Thyroid gland (tissue), 4 donors: ENCODE data around the gene BTBD9. TPM values are rescaled to one million over a fixed set of nuclear protein-coding genes. Genes with fewer than 3 reads are reported as not detected.

Source experiments
- DNase-seq, 2 donors: peaks; one replicate each; pipeline ENCODE4 v3.0.0-alpha.2; 2019
- H3K27ac ChIP-seq, 3 donors: fragments of 200-600 bp; sonication (generic); 1 replicate in 2 of 3; 2 replicates in 1 of 3; pipeline ENCODE4 v1.5.1; 2016 to 2019; ENCODE audit warnings: mild to moderate bottlenecking in 1 of 3, moderate library complexity in 1 of 3
- H3K27me3 ChIP-seq: fragments of 200-600 bp; sonication (generic); one replicate; pipeline ENCODE4 v1.5.1; 2019
- H3K36me3 ChIP-seq, 2 donors: fragments of 200-600 bp; sonication (generic); one replicate each; pipeline ENCODE4 v1.5.1; 2016 to 2019
- H3K4me1 ChIP-seq, 2 donors: fragments of 200-600 bp; sonication (generic); one replicate each; pipeline ENCODE4 v1.5.1; 2017 to 2019
- H3K4me3 ChIP-seq, 3 donors: fragments of 200-600 bp; sonication (generic); replicated peaks in 1 of 3; 1 replicate in 2 of 3; 2 replicates in 1 of 3; pipeline ENCODE4 v1.5.1; 2016; ENCODE audit warnings: mild to moderate bottlenecking in 1 of 3
- H3K9me3 ChIP-seq: fragments of 200-600 bp; sonication (generic); one replicate; pipeline ENCODE4 v1.5.1; 2017
- POLR2A ChIP-seq, 2 donors: fragments of 450-650 bp; IDR thresholded peaks; one replicate each; pipeline ENCODE4 v1.6.1; 2017; ENCODE audit warnings: antibody characterized with exemption in 2 of 2, mild to moderate bottlenecking in 2 of 2, moderate library complexity in 1 of 2
- WGBS, 2 donors: methylation state at CpG; one replicate each; pipeline ENCODE4 v1.1.5; 2017; 5-methylcytosine and 5-hydroxymethylcytosine counted together
- intact Hi-C: fragments of 100-400 bp; cut with DNase I; formaldehyde crosslinking; loops from one replicate; pipeline ENCODE4 v1.15.1; 2023
- total RNA-seq, 4 donors: library from RNA; depleted of rRNA; stranded (reverse); fragments of >200 nt; gene quantifications; one replicate each; pipeline ENCODE4 v1.2.3, GENCODE V29; 2016
- TF ChIP-seq, protein P1 (sequence below), 6 experiments: fragments of 200-600 bp in 3 of 6; fragments of 450-650 bp in 3 of 6; sonication (generic) in 3 of 6; IDR thresholded peaks; one replicate each; pipeline ENCODE4 v1.5.1; 2016 to 2019; ENCODE audit warnings: antibody characterized with exemption in 6 of 6, mild to moderate bottlenecking in 2 of 6, inconsistent platforms in 1 of 6, moderate library complexity in 1 of 6

BTBD9 gene
- total RNA-seq, 4 donors from 2014 or later = 17.3 to 32.0 (median 27.4) TPM

DNA sequence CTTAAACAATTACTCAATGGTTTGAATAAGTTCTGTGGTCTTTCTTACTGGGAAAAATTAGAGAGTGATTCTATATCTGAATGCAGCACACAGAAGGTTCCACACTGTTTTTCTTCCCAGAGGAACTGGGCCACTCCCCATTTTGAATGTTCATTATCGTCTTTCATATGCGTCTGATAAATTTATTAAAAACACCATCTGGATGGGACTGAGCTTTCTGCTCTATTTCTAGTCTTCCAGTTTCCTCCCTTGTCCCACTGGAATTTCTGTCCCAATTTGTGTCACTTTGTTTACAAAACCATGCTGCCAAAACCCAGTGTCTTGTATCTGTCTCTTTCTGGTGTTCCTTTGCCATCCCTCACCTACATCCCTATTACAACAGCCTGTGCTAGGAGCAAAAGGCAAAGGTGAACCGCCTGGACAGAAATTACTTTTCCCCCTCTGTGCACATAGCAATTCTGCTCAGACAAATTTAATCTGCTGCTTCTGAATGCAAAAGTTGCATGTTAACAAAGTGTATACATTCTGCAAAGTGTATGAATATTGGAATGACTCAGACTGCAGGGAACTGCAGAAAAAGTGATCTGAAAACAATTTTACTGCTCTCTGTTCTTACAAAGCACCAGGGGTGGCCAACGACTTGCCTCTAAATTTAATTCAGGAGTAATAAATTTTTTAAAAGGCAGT lies 333.6 kb downstream of the BTBD9 start:
- no peak overlapping the region for H3K4me3 ChIP-seq
- 75 to 78% methylated on average over 4 of the region's 4 CpGs for WGBS, 2 donors
- TF ChIP-seq, protein P1, sequence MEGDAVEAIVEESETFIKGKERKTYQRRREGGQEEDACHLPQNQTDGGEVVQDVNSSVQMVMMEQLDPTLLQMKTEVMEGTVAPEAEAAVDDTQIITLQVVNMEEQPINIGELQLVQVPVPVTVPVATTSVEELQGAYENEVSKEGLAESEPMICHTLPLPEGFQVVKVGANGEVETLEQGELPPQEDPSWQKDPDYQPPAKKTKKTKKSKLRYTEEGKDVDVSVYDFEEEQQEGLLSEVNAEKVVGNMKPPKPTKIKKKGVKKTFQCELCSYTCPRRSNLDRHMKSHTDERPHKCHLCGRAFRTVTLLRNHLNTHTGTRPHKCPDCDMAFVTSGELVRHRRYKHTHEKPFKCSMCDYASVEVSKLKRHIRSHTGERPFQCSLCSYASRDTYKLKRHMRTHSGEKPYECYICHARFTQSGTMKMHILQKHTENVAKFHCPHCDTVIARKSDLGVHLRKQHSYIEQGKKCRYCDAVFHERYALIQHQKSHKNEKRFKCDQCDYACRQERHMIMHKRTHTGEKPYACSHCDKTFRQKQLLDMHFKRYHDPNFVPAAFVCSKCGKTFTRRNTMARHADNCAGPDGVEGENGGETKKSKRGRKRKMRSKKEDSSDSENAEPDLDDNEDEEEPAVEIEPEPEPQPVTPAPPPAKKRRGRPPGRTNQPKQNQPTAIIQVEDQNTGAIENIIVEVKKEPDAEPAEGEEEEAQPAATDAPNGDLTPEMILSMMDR (IDR thresholded peaks at IDR 0.05) = no peak
- no peak for TF ChIP-seq POLR2A (IDR thresholded peaks at IDR 0.05)
- H3K4me1 ChIP-seq = no peaks in the 10 kb centered on the region
- H3K27ac ChIP-seq = no peak overlapping the region
- H3K27me3 ChIP-seq = no peaks in the 10 kb centered on the region
- H3K9me3 ChIP-seq = no peaks in the 10 kb centered on the region
- no peak for DNase-seq
- no peaks in the 10 kb centered on the region for H3K36me3 ChIP-seq
- intact Hi-C loops = no loop called here

DNA sequence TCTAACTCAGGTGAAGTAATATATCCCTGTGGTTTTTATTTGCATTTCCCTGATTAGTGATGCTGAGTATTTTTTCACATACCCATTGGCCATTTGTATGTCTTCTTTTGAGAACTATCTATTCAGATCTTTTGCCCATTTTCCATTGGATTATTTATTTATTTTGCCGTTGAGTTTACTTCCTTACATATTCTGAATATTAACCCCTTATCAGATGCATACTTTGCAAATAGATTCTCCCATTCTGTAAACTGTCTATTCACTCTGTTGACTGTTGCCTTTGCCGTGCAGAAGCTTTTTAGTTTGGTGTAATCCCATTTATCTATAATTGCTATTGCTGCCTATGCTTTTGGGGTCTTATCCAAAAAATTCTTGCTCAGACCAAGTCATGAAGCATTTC lies 336.9 kb downstream of the BTBD9 start:
- Histone ChIP-seq H3K4me1 (no peaks in the 10 kb centered on the region), H3K36me3 (no peaks in the 10 kb centered on the region), H3K4me3 (no peak overlapping the region), H3K9me3 (no peaks in the 10 kb centered on the region), H3K27me3 (no peaks in the 10 kb centered on the region), H3K27ac (no peak overlapping the region)
- intact Hi-C loops = no loop called here
- DNase-seq = no peak
- 75 to 86% methylated on average over 2 of the region's 2 CpGs for WGBS, 2 donors
- no peak for TF ChIP-seq POLR2A (IDR thresholded peaks at IDR 0.05)
- TF ChIP-seq, protein P1 (IDR thresholded peaks at IDR 0.05) = no peak

DNA sequence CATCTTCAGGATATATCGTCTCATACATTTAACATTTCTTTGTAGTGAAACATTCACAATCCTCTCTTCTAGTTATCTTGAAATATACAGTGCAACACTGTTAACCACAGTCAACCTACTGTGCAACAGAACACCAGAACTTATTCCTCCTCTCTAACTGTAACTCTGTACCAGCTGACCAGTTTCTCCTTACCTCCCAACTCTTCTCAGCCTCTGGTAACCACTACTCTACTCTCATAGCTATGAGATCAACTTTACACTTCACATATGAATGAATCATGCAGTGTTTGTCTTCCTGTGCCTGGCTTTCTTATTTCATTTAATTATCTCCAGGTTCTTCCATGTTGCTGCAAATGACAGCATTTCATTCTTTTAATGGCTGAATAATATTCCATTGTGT lies 337.6 kb downstream of the BTBD9 start:
- no peaks in the 10 kb centered on the region for H3K9me3 ChIP-seq
- 94 to 96% methylated on average over 1 of the region's 1 CpG for whole genome bisulfite sequencing, 2 donors
- no peak overlapping the region for H3K27ac ChIP-seq
- TF ChIP-seq, protein P1 (IDR thresholded peaks at IDR 0.05) = no peak
- TF ChIP-seq POLR2A (IDR thresholded peaks at IDR 0.05) = no peak
- H3K36me3 ChIP-seq = no peaks in the 10 kb centered on the region
- intact Hi-C loops = no loop called here
- no peaks in the 10 kb centered on the region for H3K27me3 ChIP-seq
- DNase-seq = no peak
- H3K4me3 ChIP-seq = no peak overlapping the region
- no peaks in the 10 kb centered on the region for H3K4me1 ChIP-seq

DNA sequence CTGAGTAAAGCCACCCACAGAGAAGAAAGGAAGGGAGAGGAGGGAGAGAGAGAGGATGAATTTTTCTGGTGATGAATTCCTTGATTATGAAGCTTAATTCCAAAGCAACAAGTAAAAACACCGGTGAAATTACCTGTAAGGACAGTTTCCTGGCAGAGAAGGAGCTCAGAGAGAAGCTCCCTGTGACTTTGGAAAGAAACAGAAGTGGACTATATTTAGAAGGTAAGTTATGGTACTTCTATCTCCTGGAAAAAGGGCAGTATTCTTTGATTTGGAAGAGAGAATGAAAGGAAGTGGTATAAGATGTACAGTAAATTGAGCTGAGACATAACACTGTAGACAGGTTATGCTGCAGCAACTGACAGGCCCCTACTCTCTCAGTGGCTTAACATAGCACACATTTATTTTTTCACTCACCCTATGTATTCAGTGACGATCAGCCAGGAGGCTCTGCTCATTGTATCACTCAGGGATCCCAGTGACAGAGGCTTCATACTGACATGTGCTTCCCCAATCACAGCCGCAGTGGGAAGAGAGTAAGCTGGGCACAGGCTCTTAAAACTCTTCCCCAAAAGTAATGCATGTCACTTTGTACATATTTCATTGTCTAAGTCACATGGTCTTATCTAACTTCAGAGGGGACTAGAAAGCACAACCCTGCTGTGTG lies 349.5 kb downstream of the BTBD9 start:
- WGBS, 2 donors = 70 to 75% methylated on average over 3 of the region's 3 CpGs
- no peaks in the 10 kb centered on the region for H3K9me3 ChIP-seq
- no peak for TF ChIP-seq POLR2A (IDR thresholded peaks at IDR 0.05)
- TF ChIP-seq, protein P1 (IDR thresholded peaks at IDR 0.05) = no peak
- DNase-seq = no peak
- H3K4me1 ChIP-seq = no peaks in the 10 kb centered on the region
- intact Hi-C loops = no loop called here
- H3K27me3 ChIP-seq = no peaks in the 10 kb centered on the region
- H3K27ac ChIP-seq = no peak overlapping the region
- no peak overlapping the region for H3K4me3 ChIP-seq
- no peaks in the 10 kb centered on the region for H3K36me3 ChIP-seq

DNA sequence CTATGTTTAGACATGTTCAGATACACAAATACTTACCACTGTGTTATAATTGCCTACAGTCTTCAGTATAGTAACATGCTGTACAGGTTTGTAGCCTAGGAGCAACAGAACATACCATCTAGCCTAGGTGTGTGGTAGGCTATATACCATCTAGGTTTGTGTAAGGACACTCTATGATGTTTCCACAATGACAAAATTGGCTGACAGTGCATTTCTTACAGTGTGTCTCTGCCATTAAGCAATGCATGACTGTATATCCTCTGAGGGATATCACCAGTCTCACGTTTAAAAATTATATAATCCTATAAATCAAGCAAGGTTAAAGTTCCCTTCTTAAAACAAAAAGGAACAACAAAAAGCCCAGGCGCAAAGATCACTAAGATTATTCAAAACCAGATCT lies 352.2 kb downstream of the BTBD9 start:
- no peak overlapping the region for H3K4me3 ChIP-seq
- H3K4me1 ChIP-seq = no peaks in the 10 kb centered on the region
- no peaks in the 10 kb centered on the region for H3K27me3 ChIP-seq
- no peak for TF ChIP-seq POLR2A (IDR thresholded peaks at IDR 0.05)
- TF ChIP-seq, protein P1 (IDR thresholded peaks at IDR 0.05) = no peak
- no peak for DNase-seq
- H3K36me3 ChIP-seq = no peaks in the 10 kb centered on the region
- intact Hi-C loops = no loop called here
- no peaks in the 10 kb centered on the region for H3K9me3 ChIP-seq
- 88 to 96% methylated on average over 2 of the region's 2 CpGs for WGBS, 2 donors
- H3K27ac ChIP-seq = no peak overlapping the region
